ENCODE results near the gene FRAT2.

FRAT2 gene

GRCh38 chr10:97334370-97335175 lies at the start of gene FRAT2:
TSS of gene FRAT2 (minus strand) at chr10:97334729. CDS start at chr10:97334572, 157 bp downstream.
- Histone ChIP-seq H3K9ac (peak within 1 kb of the TSS; percentile 89 to 100 (median 100)), H3K27ac (peak within 1 kb of the TSS; percentile 94 to 100 (median 99)), H3K4me2 (peak within 1 kb of the TSS; percentile 85 to 99 (median 93)), H3K4me1 (peaks cover 45 to 59% (median 51%) of the 10 kb centered on the region in 10 experiments), H3K9me3 (replicated peaks in 1 of 11) (peaks cover 0 to 18% (median 0%) of the 10 kb centered on the region in 11 experiments; a peak in 2 of 22 replicates), H4K20me1 (peaks cover 44 to 50% (median 48%) of the 10 kb centered on the region in 11 experiments), H3K27me3 (no peaks in the 10 kb centered on the region), H3K4me3 (peak within 1 kb of the TSS; percentile 87 to 100 (median 96)), H3K36me3 (peaks cover 6 to 43% (median 38%) of the 10 kb centered on the region in 11 experiments; a peak in 20 of 22 replicates)
- no peak for TF ChIP-seq Cebpa-rat (IDR thresholded peaks at IDR 0.05)

- Histone ChIP-seq H3K27me3 (no peaks in the 10 kb centered on the region), H4K20me1 (peaks cover 0 to 48% (median 0%) of the 10 kb centered on the region in 11 experiments; a peak in 3 of 22 replicates), H3K9me3 (replicated peaks in 1 of 11) (no peaks in the 10 kb centered on the region), H3K9ac (peak overlapping the region in 3 of 11 experiments; percentile 24 to 38 (median 30); a peak in 5 of 22 replicates), H3K4me1 (peaks cover 0 to 35% (median 5%) of the 10 kb centered on the region in 10 experiments; a peak in 9 of 20 replicates), H3K4me3 (no peak overlapping the region), H3K36me3 (peaks cover 96 to 100% (median 100%) of the 10 kb centered on the region in 11 experiments), H3K27ac (peak overlapping the region in 4 of 11 experiments; percentile 16 to 54 (median 38); a peak in 6 of 22 replicates), H3K4me2 (no peak overlapping the region)
- TF ChIP-seq Cebpa-rat (IDR thresholded peaks at IDR 0.05), result no peak
Measured at GRCh38 chr10:97384156-97384555, 49.6 kb upstream of the FRAT2 start.

GRCh38 chr10:97383159-97383558 lies 48.6 kb upstream of the FRAT2 start:
- peak overlapping the region in 4 of 11 experiments; percentile 16 to 38 (median 24); a peak in 4 of 22 replicates for H3K9ac ChIP-seq
- no peaks in the 10 kb centered on the region for H3K9me3 ChIP-seq (replicated peaks in 1 of 11)
- H3K27ac ChIP-seq, result peak overlapping the region in 6 of 11 experiments; percentile 7 to 54 (median 26); a peak in 7 of 22 replicates
- no peak for TF ChIP-seq Cebpa-rat (IDR thresholded peaks at IDR 0.05)
- no peak overlapping the region for H3K4me2 ChIP-seq
- no peak overlapping the region for H3K4me3 ChIP-seq
- H3K27me3 ChIP-seq, result no peaks in the 10 kb centered on the region
- peaks cover 0 to 39% (median 0%) of the 10 kb centered on the region in 11 experiments; a peak in 3 of 22 replicates for H4K20me1 ChIP-seq
- H3K4me1 ChIP-seq, result peaks cover 0 to 41% (median 7%) of the 10 kb centered on the region in 10 experiments; a peak in 9 of 20 replicates
- peaks cover 96 to 100% (median 100%) of the 10 kb centered on the region in 11 experiments for H3K36me3 ChIP-seq

- peaks cover 0 to 53% (median 20%) of the 10 kb centered on the region in 10 experiments; a peak in 17 of 20 replicates for H3K4me1 ChIP-seq
- peaks cover 0 to 37% (median 0%) of the 10 kb centered on the region in 11 experiments; a peak in 3 of 22 replicates for H4K20me1 ChIP-seq
- H3K4me2 ChIP-seq, result no peak overlapping the region
- peaks cover 91 to 100% (median 100%) of the 10 kb centered on the region in 11 experiments for H3K36me3 ChIP-seq
- peak overlapping the region in 8 of 11 experiments; percentile 0 to 99 (median 33); a peak in 9 of 22 replicates for H3K27ac ChIP-seq
- TF ChIP-seq Cebpa-rat (IDR thresholded peaks at IDR 0.05), result no peak
- no peak overlapping the region for H3K4me3 ChIP-seq
- H3K9me3 ChIP-seq (replicated peaks in 1 of 11), result no peaks in the 10 kb centered on the region
- H3K27me3 ChIP-seq, result no peaks in the 10 kb centered on the region
- H3K9ac ChIP-seq, result peak overlapping the region in 3 of 11 experiments; percentile 30 to 56 (median 31); a peak in 5 of 22 replicates
Measured at GRCh38 chr10:97381626-97382025, 47.1 kb upstream of the FRAT2 start.

GRCh38 chr10:97380516-97380915 lies 46.0 kb upstream of the FRAT2 start:
- Histone ChIP-seq H3K9me3 (replicated peaks in 1 of 11) (no peaks in the 10 kb centered on the region), H3K27me3 (no peaks in the 10 kb centered on the region), H3K36me3 (peaks cover 80 to 100% (median 100%) of the 10 kb centered on the region in 11 experiments), H3K4me2 (peak overlapping the region in 1 of 11 experiments; percentile 47; a peak in 2 of 22 replicates), H3K4me1 (peaks cover 0 to 64% (median 31%) of the 10 kb centered on the region in 10 experiments; a peak in 17 of 20 replicates), H3K4me3 (no peak overlapping the region), H4K20me1 (peaks cover 0 to 37% (median 0%) of the 10 kb centered on the region in 11 experiments; a peak in 3 of 22 replicates), H3K27ac (peak overlapping the region in 8 of 11 experiments; percentile 26 to 99 (median 51); a peak in 8 of 22 replicates), H3K9ac (peak overlapping the region in 5 of 11 experiments; percentile 8 to 56 (median 41); a peak in 5 of 22 replicates)
- no peak for TF ChIP-seq Cebpa-rat (IDR thresholded peaks at IDR 0.05)

GRCh38 chr10:97378933-97379921 lies 44.7 kb upstream of the FRAT2 start:
- Histone ChIP-seq H3K4me1 (peaks cover 0 to 77% (median 43%) of the 10 kb centered on the region in 10 experiments; a peak in 17 of 20 replicates), H3K9me3 (replicated peaks in 1 of 11) (no peaks in the 10 kb centered on the region), H3K36me3 (peaks cover 67 to 100% (median 98%) of the 10 kb centered on the region in 11 experiments), H4K20me1 (peaks cover 0 to 32% (median 0%) of the 10 kb centered on the region in 11 experiments; a peak in 3 of 22 replicates), H3K4me2 (peak overlapping the region in 5 of 11 experiments; percentile 19 to 47 (median 35); a peak in 6 of 22 replicates), H3K9ac (peak overlapping the region in 5 of 11 experiments; percentile 27 to 56 (median 41); a peak in 9 of 22 replicates), H3K4me3 (no peak overlapping the region), H3K27ac (peak overlapping the region in 10 of 11 experiments; percentile 26 to 99 (median 48); a peak in 18 of 22 replicates), H3K27me3 (no peaks in the 10 kb centered on the region)
- TF ChIP-seq Cebpa-rat (IDR thresholded peaks at IDR 0.05), result no peak

- peaks cover 18 to 100% (median 71%) of the 10 kb centered on the region in 10 experiments for H3K4me1 ChIP-seq
- no peaks in the 10 kb centered on the region for H3K27me3 ChIP-seq
- peak overlapping the region; percentile 16 to 100 (median 77); a peak in 20 of 22 replicates for H3K27ac ChIP-seq
- peak overlapping the region in 10 of 11 experiments; percentile 3 to 73 (median 50); a peak in 14 of 22 replicates for H3K9ac ChIP-seq
- no peaks in the 10 kb centered on the region for H3K9me3 ChIP-seq (replicated peaks in 1 of 11)
- TF ChIP-seq Cebpa-rat (IDR thresholded peaks at IDR 0.05), result peak in 8 of 11 experiments; percentile 25 to 74 (median 62); a peak in 12 of 22 replicates
- peaks cover 0 to 16% (median 0%) of the 10 kb centered on the region in 11 experiments; a peak in 2 of 22 replicates for H4K20me1 ChIP-seq
- H3K4me3 ChIP-seq, result no peak overlapping the region
- peaks cover 52 to 100% (median 99%) of the 10 kb centered on the region in 11 experiments for H3K36me3 ChIP-seq
- peak overlapping the region in 9 of 11 experiments; percentile 28 to 83 (median 68); a peak in 16 of 22 replicates for H3K4me2 ChIP-seq
Measured at GRCh38 chr10:97376413-97376812, 41.9 kb upstream of the FRAT2 start.
